H1 (cell line): ENCODE data around the gene VPS54. TPM values are rescaled to one million over a fixed set of nuclear protein-coding genes. Genes with fewer than 3 reads are reported as not detected.

ENCODE experiments used
- BACH1 ChIP-seq: IDR thresholded peaks from 2 replicates; pipeline ENCODE4 v1.6.1; 2012; ENCODE audit warnings: low read length, improper control_type of control experiment
- CHD7 ChIP-seq: fragments of 300-600 bp; sonication (generic); IDR thresholded peaks from 2 replicates; pipeline ENCODE4 v1.7.1; 2012; ENCODE audit warnings: low read length, moderate library complexity, mild to moderate bottlenecking, inconsistent platforms; ENCODE audit not compliant: insufficient replicate concordance
- POLR2AphosphoS5 ChIP-seq: IDR thresholded peaks from 2 replicates; pipeline ENCODE4 v1.6.1; 2011; ENCODE audit warnings: low read depth, low read length
- POU5F1 ChIP-seq: IDR thresholded peaks from 2 replicates; pipeline ENCODE4 v1.6.1; 2011; ENCODE audit warnings: low read depth, mild to moderate bottlenecking, low read length, moderate library complexity
- SIX5 ChIP-seq: IDR thresholded peaks from 2 replicates; pipeline ENCODE4 v1.6.1; 2011; ENCODE audit warnings: mild to moderate bottlenecking, low read depth, low read length
- SRF ChIP-seq: IDR thresholded peaks from 2 replicates; pipeline ENCODE4 v1.6.1; 2011; ENCODE audit warnings: mild to moderate bottlenecking, low read depth, low read length, moderate library complexity
- TEAD4 ChIP-seq: IDR thresholded peaks from 2 replicates; pipeline ENCODE4 v1.6.1; 2012; ENCODE audit warnings: low read depth, low read length, inconsistent platforms, mixed read lengths
- ZNF274 ChIP-seq: IDR thresholded peaks from 2 replicates; pipeline ENCODE4 v1.7.0; 2012; ENCODE audit warnings: low read length, borderline replicate concordance; ENCODE audit errors: extremely low read depth
- polyA plus RNA-seq, 7 experiments: library from polyadenylated mRNA; depleted of rRNA in 3 of 7; stranded (reverse) in 5 of 7; unstranded in 2 of 7; fragments of >200 nt in 5 of 7; fragments of 200-250 nt in 2 of 7; gene quantifications; 1 replicate in 5 of 7; 2 replicates in 1 of 7; 4 replicates in 1 of 7; pipeline versions ENCODE4 v1.2.1 to v1.2.3, GENCODE V29; 2011 to 2013; ENCODE audit warnings: missing spikeins in 2 of 7, mixed read lengths in 2 of 7
- total RNA-seq: library from RNA; stranded (reverse); fragmentation: NEBNext Ultra II Directional; extraction: Animal tissue kit (Norgen Biotek cat#: 25700); gene quantifications from 2 replicates; pipeline ENCODE4 v1.2.1, GENCODE V29; 2021

The VPS54 gene
- total and polyA plus RNA-seq, 2 of the 8 experiments (the other 6 are each of a cell fraction or from before 2014, with no cell fraction given) = 3.6 to 13.2 TPM

- no peak for TF ChIP-seq ZNF274
- TF ChIP-seq CHD7 = no peak
- no peak for TF ChIP-seq SIX5
- TF ChIP-seq SRF = no peak
- no peak for TF ChIP-seq BACH1
- TF ChIP-seq POLR2AphosphoS5 = no peak
- no peak for TF ChIP-seq POU5F1
- TF ChIP-seq TEAD4 = no peak
Observed at GRCh38 chr2:63865159-63865799, 153.9 kb downstream of the VPS54 start (continued).
